Astrocyte of the spinal cord (primary cell): Measurements from ENCODE around the gene MVB12B.

ENCODE experiments used
- DNase-seq: peaks from one replicate; pipeline ENCODE4 v3.0.0; 2011; ENCODE audit warnings: low read depth, low spot score
- H3K4me3 ChIP-seq: 2 replicates; pipeline ENCODE4 v1.5.1; 2011; ENCODE audit warnings: low read depth, mild to moderate bottlenecking, low read length, moderate library complexity
- CTCF ChIP-seq: IDR thresholded peaks from 2 replicates; pipeline ENCODE4 v1.5.1; 2012; ENCODE audit warnings: low read depth, mild to moderate bottlenecking, low read length, inconsistent platforms
- in situ Hi-C: cut with HindIII; loops from 2 replicates; pipeline ENCODE4 v1.10.0; 2017; ENCODE audit warnings: low sequenced_read_pairs

MVB12B gene

GRCh38 chr9:126454215-126454614 is 127.6 kb downstream of the MVB12B start:
- TF ChIP-seq CTCF = no peak

GRCh38 chr9:126454795-126455194 is 128.2 kb downstream of the MVB12B start:
- no peak for DNase-seq
- TF ChIP-seq CTCF = no peak
- no peak overlapping the region for H3K4me3 ChIP-seq
- in situ Hi-C loops = no loop called here

More at GRCh38 chr9:126454215-126454614, 127.6 kb downstream of the MVB12B start:
- no peak for DNase-seq
- in situ Hi-C loops = no loop called here
- H3K4me3 ChIP-seq = no peak overlapping the region

GRCh38 chr9:126456441-126457174 is 130.0 kb downstream of the MVB12B start:
- DNase-seq = no peak
- in situ Hi-C loops = no loop called here
- H3K4me3 ChIP-seq = no peak overlapping the region
- TF ChIP-seq CTCF = no peak

GRCh38 chr9:126457175-126457547 is 130.5 kb downstream of the MVB12B start:
- TF ChIP-seq CTCF = no peak
- in situ Hi-C loops = no loop called here
- no peak overlapping the region for H3K4me3 ChIP-seq
- no peak for DNase-seq

- no peak overlapping the region for H3K4me3 ChIP-seq
- DNase-seq = no peak
- in situ Hi-C loops = no loop called here
- no peak for TF ChIP-seq CTCF
Measured at GRCh38 chr9:126457890-126458289, 131.3 kb downstream of the MVB12B start.

GRCh38 chr9:126459126-126459525 is 132.5 kb downstream of the MVB12B start:
- no peak for DNase-seq
- in situ Hi-C loops = no loop called here
- TF ChIP-seq CTCF = no peak
- H3K4me3 ChIP-seq = no peak overlapping the region
